GM19351 (cell line): ENCODE data around the gene WIZ.

ENCODE experiments used
- ATAC-seq: cut with Tn5 transposase; IDR thresholded peaks from one replicate; pipeline ENCODE4 v1.9.1; 2021; ENCODE audit warnings: mild to moderate bottlenecking, moderate library complexity; ENCODE audit not compliant: unreplicated experiment

Gene WIZ

GRCh38 chr19:15379083-15379998 lies 70.4 kb downstream of the WIZ start, which contains the start of gene AKAP8:
Gene AKAP8 (minus strand): TSS chr19:15379787. CDS start chr19:15379731, 56 bp downstream.
- ATAC-seq = peak; percentile 80

GRCh38 chr19:15378534-15379082 lies 71.1 kb downstream of the WIZ start:
- ATAC-seq = no peak

- no peak for ATAC-seq
Measured at GRCh38 chr19:15374796-15375440, 74.8 kb downstream of the WIZ start.

GRCh38 chr19:15374105-15374651 lies 75.6 kb downstream of the WIZ start:
- no peak for ATAC-seq

- ATAC-seq = no peak
Measured at GRCh38 chr19:15373644-15374043, 76.1 kb downstream of the WIZ start.

- ATAC-seq = no peak
Measured at GRCh38 chr19:15372891-15373301, 76.9 kb downstream of the WIZ start.

GRCh38 chr19:15372470-15372869 lies 77.3 kb downstream of the WIZ start:
- ATAC-seq = no peak

- ATAC-seq = no peak
Measured at GRCh38 chr19:15371786-15372380, 77.9 kb downstream of the WIZ start.

GRCh38 chr19:15371119-15371518 lies 78.6 kb downstream of the WIZ start:
- no peak for ATAC-seq
